Measurements from ENCODE around the gene NAALADL2. TPM values are rescaled to one million over a fixed set of nuclear protein-coding genes. Genes with fewer than 3 reads are reported as not detected.
A peak's percentile ranks its signal among the peaks of the same experiment; 100 is the strongest.

The NAALADL2 gene
- total and polyA plus RNA-seq, 2 donors (not counting 1 experiment from before 2014, with no cell fraction given), result 8.8 to 11.6 TPM

DNA sequence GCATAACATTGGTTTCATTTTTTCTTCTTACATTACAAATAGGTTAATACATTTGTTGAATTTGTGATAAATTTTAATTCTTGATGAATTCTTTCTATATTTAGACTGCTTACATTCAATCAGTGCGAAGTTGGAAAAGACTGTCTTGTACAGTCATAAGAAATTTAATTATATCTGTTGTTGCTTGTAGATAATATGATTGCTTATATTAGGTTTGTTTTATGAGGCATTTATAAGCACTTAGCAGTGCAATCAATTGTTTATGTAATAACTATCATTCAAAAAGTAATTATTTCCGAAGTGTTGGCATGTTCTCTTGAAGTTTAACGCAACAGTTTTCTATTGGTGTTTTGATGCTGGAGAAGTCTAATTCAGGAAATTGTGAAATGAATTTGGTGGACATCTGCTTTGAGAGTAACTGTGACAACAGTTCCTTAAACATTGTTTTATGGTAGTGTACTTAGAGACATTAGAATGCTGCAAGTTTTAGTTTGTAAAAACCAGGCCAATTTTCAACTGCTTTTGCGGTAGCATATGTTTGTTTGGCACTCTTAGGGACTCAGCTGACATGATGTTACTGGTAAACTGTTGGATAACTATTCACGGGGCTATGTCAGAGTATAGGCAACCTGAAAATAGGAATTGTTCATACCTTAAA lies 99.7 kb downstream of the NAALADL2 start:
- Histone ChIP-seq H3K27me3 (ENCODE audit: control insufficient read depth, insufficient read depth, low read length) (no peaks in the 10 kb centered on the region), H3K36me3 (ENCODE audit: control insufficient read depth, insufficient read depth, low read length) (no peaks in the 10 kb centered on the region), H2AFZ (ENCODE audit: low read length) (no peak overlapping the region), H3K27ac (ENCODE audit: insufficient read depth, low read length) (peak overlapping the region; percentile 29), H3K79me2 (ENCODE audit: control insufficient read depth, insufficient read depth, low read length) (no peaks in the 10 kb centered on the region), H3K9ac (ENCODE audit: insufficient read depth, low read length) (no peak overlapping the region), H3K4me2 (ENCODE audit: extremely low read depth, insufficient read depth, low read length) (peak overlapping the region; percentile 19), H3K4me1 (ENCODE audit: control insufficient read depth, extremely low read depth, insufficient read depth, low read length) (peaks cover 11% of the 10 kb centered on the region), H4K20me1 (ENCODE audit: control insufficient read depth, extremely low read depth, insufficient read depth, low read length) (no peaks in the 10 kb centered on the region), H3K4me3 (replicated peaks in 1 of 4; ENCODE audit: control extremely low read depth in 1 of 4, insufficient read depth in 1 of 4, low read depth in 3 of 4, low read length in 4 of 4) (no peak overlapping the region), H3K9me3 (ENCODE audit: control insufficient read depth, insufficient read depth, low read depth, low read length) (no peaks in the 10 kb centered on the region)
- no peak for TF ChIP-seq EZH2 (IDR thresholded peaks at IDR 0.05; ENCODE audit: low read length, missing control alignments)
- TF ChIP-seq, protein P1, sequence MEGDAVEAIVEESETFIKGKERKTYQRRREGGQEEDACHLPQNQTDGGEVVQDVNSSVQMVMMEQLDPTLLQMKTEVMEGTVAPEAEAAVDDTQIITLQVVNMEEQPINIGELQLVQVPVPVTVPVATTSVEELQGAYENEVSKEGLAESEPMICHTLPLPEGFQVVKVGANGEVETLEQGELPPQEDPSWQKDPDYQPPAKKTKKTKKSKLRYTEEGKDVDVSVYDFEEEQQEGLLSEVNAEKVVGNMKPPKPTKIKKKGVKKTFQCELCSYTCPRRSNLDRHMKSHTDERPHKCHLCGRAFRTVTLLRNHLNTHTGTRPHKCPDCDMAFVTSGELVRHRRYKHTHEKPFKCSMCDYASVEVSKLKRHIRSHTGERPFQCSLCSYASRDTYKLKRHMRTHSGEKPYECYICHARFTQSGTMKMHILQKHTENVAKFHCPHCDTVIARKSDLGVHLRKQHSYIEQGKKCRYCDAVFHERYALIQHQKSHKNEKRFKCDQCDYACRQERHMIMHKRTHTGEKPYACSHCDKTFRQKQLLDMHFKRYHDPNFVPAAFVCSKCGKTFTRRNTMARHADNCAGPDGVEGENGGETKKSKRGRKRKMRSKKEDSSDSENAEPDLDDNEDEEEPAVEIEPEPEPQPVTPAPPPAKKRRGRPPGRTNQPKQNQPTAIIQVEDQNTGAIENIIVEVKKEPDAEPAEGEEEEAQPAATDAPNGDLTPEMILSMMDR (conservative IDR thresholded peaks at IDR 0.05 in 1 of 2, IDR thresholded peaks at IDR 0.05 in 1 of 2; ENCODE audit: low read depth in 1 of 2, low read length in 2 of 2), result no peak
- peak in 1 of 2 donors; percentile 63 for DNase-seq (ENCODE audit: low read depth in 2 of 2)

DNA sequence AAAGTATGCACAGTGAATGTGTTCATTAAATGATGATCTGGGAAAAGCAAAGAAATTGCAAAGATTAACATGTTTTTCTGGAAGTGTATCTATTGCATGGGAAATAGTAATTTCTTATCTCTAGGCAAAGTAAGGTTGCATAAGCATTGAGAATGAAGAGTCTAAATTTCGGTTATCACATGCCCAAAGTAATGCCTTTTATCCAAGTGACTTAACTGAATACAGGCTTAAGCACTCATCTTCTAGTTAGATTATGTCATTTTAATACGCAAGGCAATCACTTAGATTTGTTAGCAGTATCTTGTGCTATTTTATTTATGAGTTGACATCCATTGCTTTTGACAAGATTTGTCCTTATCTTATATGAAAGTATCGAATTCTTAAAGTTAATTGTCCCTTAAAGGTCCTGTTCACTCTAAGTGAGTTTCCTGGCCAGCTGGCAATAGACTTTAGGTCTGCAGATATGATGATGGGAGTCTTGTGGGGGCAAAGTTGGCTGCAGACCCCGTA lies 100.5 kb downstream of the NAALADL2 start:
- TF ChIP-seq EZH2 (IDR thresholded peaks at IDR 0.05; ENCODE audit: low read length, missing control alignments), result no peak
- TF ChIP-seq, protein P1 (conservative IDR thresholded peaks at IDR 0.05 in 1 of 2, IDR thresholded peaks at IDR 0.05 in 1 of 2; ENCODE audit: low read depth in 1 of 2, low read length in 2 of 2), result no peak
- Histone ChIP-seq H4K20me1 (ENCODE audit: control insufficient read depth, extremely low read depth, insufficient read depth, low read length) (no peaks in the 10 kb centered on the region), H3K9me3 (ENCODE audit: control insufficient read depth, insufficient read depth, low read depth, low read length) (no peaks in the 10 kb centered on the region), H3K27me3 (ENCODE audit: control insufficient read depth, insufficient read depth, low read length) (no peaks in the 10 kb centered on the region), H3K79me2 (ENCODE audit: control insufficient read depth, insufficient read depth, low read length) (no peaks in the 10 kb centered on the region), H3K4me3 (replicated peaks in 1 of 4; ENCODE audit: control extremely low read depth in 1 of 4, insufficient read depth in 1 of 4, low read depth in 3 of 4, low read length in 4 of 4) (no peak overlapping the region), H3K9ac (ENCODE audit: insufficient read depth, low read length) (no peak overlapping the region), H2AFZ (ENCODE audit: low read length) (no peak overlapping the region), H3K4me1 (ENCODE audit: control insufficient read depth, extremely low read depth, insufficient read depth, low read length) (peaks cover 11% of the 10 kb centered on the region), H3K36me3 (ENCODE audit: control insufficient read depth, insufficient read depth, low read length) (no peaks in the 10 kb centered on the region), H3K4me2 (ENCODE audit: extremely low read depth, insufficient read depth, low read length) (no peak overlapping the region), H3K27ac (ENCODE audit: insufficient read depth, low read length) (no peak overlapping the region)
- DNase-seq (ENCODE audit: low read depth in 2 of 2), result no peak

GRCh38 chr3:174960898-174961297 lies 101.8 kb downstream of the NAALADL2 start:
- Histone ChIP-seq H3K9me3 (ENCODE audit: control insufficient read depth, insufficient read depth, low read depth, low read length) (no peaks in the 10 kb centered on the region), H3K36me3 (ENCODE audit: control insufficient read depth, insufficient read depth, low read length) (no peaks in the 10 kb centered on the region), H4K20me1 (ENCODE audit: control insufficient read depth, extremely low read depth, insufficient read depth, low read length) (no peaks in the 10 kb centered on the region), H3K9ac (ENCODE audit: insufficient read depth, low read length) (no peak overlapping the region), H3K4me1 (ENCODE audit: control insufficient read depth, extremely low read depth, insufficient read depth, low read length) (peaks cover 11% of the 10 kb centered on the region), H3K27me3 (ENCODE audit: control insufficient read depth, insufficient read depth, low read length) (no peaks in the 10 kb centered on the region), H3K79me2 (ENCODE audit: control insufficient read depth, insufficient read depth, low read length) (no peaks in the 10 kb centered on the region), H3K4me3 (replicated peaks in 1 of 4; ENCODE audit: control extremely low read depth in 1 of 4, insufficient read depth in 1 of 4, low read depth in 3 of 4, low read length in 4 of 4) (no peak overlapping the region), H2AFZ (ENCODE audit: low read length) (no peak overlapping the region), H3K4me2 (ENCODE audit: extremely low read depth, insufficient read depth, low read length) (no peak overlapping the region), H3K27ac (ENCODE audit: insufficient read depth, low read length) (no peak overlapping the region)
- TF ChIP-seq, protein P1 (conservative IDR thresholded peaks at IDR 0.05 in 1 of 2, IDR thresholded peaks at IDR 0.05 in 1 of 2; ENCODE audit: low read depth in 1 of 2, low read length in 2 of 2), result no peak
- no peak for TF ChIP-seq EZH2 (IDR thresholded peaks at IDR 0.05; ENCODE audit: low read length, missing control alignments)
- no peak for DNase-seq (ENCODE audit: low read depth in 2 of 2)
